CD4-positive, alpha-beta T cell treated with Interleukin-4 for 1 hour (primary cell): Measurements from ENCODE around the gene SLAIN1.
A peak's percentile ranks its signal among the peaks of the same experiment; 100 is the strongest.

Source experiments
- DNase-seq, 2 donors: peaks; one replicate each; pipeline ENCODE4 v3.0.0-alpha.2; 2020 to 2022

SLAIN1 gene

GRCh38 chr13:77715233-77715891, 17.9 kb downstream of the SLAIN1 start:
- no peak for DNase-seq

- DNase-seq: no peak
These were observed 19.2 kb downstream of the SLAIN1 start for GRCh38 chr13:77716692-77717091.

GRCh38 chr13:77717508-77717907, 20.0 kb downstream of the SLAIN1 start:
- no peak for DNase-seq

- DNase-seq: no peak
These were observed 21.6 kb downstream of the SLAIN1 start for GRCh38 chr13:77719128-77719527.

- DNase-seq: no peak
These were observed 23.5 kb downstream of the SLAIN1 start for GRCh38 chr13:77720988-77721387.

GRCh38 chr13:77724092-77724491, 26.6 kb downstream of the SLAIN1 start:
- peak in 1 of 2 donors; percentile 43 for DNase-seq

GRCh38 chr13:77725071-77725470, 27.6 kb downstream of the SLAIN1 start:
- DNase-seq: no peak

- DNase-seq: no peak
These were observed 31.0 kb downstream of the SLAIN1 start for GRCh38 chr13:77728265-77729125.

GRCh38 chr13:77729502-77730221, 32.2 kb downstream of the SLAIN1 start:
- peak in 1 of 2 donors; percentile 43 for DNase-seq

- DNase-seq: no peak
These were observed 33.1 kb downstream of the SLAIN1 start for GRCh38 chr13:77730572-77730971.

- no peak for DNase-seq
These were observed 34.8 kb downstream of the SLAIN1 start for GRCh38 chr13:77732287-77732686.

- DNase-seq: no peak
These were observed 36.2 kb downstream of the SLAIN1 start for GRCh38 chr13:77733674-77734073.

- DNase-seq: no peak
These were observed 40.2 kb downstream of the SLAIN1 start for GRCh38 chr13:77737583-77738200.

GRCh38 chr13:77740097-77740735, 42.7 kb downstream of the SLAIN1 start:
- DNase-seq: no peak

- peak in 1 of 2 donors; percentile 14 for DNase-seq
These were observed 43.6 kb downstream of the SLAIN1 start for GRCh38 chr13:77740931-77741596.

- no peak for DNase-seq
These were observed 44.1 kb downstream of the SLAIN1 start for GRCh38 chr13:77741597-77741972.

- no peak for DNase-seq
These were observed 45.3 kb downstream of the SLAIN1 start for GRCh38 chr13:77742801-77743200.

- DNase-seq: no peak
These were observed 48.3 kb downstream of the SLAIN1 start for GRCh38 chr13:77745784-77746183.

GRCh38 chr13:77749344-77749880, 51.9 kb downstream of the SLAIN1 start:
- DNase-seq: no peak

GRCh38 chr13:77751513-77752456, 54.3 kb downstream of the SLAIN1 start:
- DNase-seq: peak; percentile 42 to 72
